COR-L47 (cell line): ENCODE results near the gene ZNF407.
A peak's percentile ranks its signal among the peaks of the same experiment; 100 is the strongest.

Experiments used
- DNase-seq: peaks from one replicate; lab custom pipeline; 2025; lab: John Stamatoyannopoulos, UW

The ZNF407 gene

GRCh38 chr18:74722237-74722636, 124.6 kb downstream of the ZNF407 start:
- DNase-seq, result no peak

DNA sequence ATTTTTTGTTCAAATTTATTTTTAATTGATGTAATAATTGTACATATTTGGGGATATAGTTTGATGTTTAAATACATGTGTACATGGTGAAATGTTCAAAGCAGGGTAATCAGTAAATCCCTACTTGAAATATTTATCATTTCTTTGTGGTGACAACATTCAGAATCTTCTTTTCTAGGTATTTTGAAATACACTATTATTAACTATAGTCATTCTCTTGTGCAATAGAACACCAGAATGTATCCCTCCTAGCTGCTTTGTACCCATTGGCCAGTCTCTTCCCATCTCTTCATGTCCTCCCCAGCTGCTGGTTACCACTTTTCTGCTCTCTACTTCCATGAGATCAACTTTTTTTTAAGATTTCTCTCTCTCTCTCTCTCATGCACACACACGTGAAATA, 126.5 kb downstream of the ZNF407 start:
- no peak for DNase-seq

DNA sequence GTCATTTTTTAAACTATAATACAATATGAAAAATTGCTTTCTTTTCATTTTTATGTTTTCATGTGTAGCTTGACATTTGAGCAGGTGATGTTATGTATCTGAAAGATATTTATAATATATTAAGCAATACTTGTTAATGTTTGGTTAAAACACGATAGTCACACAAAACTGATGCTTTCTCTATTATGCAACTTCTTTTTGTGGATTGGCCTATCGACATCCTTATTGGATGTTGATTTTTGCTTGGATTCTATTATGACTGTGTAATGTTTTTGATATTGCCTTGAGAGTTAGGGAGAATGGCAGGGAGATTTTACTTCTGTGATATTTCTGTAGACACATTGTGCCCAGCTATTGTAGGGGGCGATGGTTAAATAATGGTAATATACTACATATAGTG, 128.0 kb downstream of the ZNF407 start:
- no peak for DNase-seq

GRCh38 chr18:74728586-74728985, 130.9 kb downstream of the ZNF407 start:
- DNase-seq, result no peak

DNA sequence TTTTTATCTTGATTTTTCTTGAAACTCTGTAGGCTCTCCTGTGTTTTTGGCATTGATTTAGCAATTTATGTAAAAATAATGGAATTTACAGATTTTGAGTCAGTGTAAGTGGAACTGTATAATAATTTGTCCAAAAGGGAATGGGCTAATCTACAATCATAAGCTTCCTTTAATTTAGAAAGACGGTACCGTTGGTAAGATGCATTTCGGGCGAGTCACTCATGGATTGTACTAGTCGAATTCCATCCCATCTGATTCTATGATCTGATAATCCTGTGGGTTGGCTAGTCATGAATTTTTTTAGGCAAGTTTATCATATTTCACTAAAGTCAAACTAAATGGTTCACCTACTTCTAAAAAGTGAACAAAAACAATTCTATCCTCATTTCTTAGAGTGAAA, 133.4 kb downstream of the ZNF407 start:
- no peak for DNase-seq

DNA sequence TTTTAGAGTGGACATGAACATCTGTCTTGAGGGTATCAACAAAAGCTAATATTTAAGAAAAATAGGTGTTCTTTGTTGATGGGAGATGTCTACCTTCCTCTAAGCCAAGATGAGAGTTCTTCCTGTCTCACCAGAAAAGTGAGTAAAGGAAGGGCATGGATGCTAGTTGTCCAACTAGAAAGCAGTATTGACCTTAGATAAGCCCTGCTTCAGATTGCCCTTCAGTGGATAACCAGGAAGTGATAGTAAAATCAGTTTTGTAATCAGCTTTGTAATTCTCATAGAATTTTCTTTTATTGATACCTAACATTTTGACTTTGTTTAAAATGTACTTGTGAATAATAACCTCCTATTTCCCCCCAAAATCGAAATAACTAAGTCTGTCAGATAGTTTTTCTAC, 134.7 kb downstream of the ZNF407 start:
- no peak for DNase-seq

- DNase-seq, result no peak
These were observed 135.9 kb downstream of the ZNF407 start for GRCh38 chr18:74733598-74733997.

DNA sequence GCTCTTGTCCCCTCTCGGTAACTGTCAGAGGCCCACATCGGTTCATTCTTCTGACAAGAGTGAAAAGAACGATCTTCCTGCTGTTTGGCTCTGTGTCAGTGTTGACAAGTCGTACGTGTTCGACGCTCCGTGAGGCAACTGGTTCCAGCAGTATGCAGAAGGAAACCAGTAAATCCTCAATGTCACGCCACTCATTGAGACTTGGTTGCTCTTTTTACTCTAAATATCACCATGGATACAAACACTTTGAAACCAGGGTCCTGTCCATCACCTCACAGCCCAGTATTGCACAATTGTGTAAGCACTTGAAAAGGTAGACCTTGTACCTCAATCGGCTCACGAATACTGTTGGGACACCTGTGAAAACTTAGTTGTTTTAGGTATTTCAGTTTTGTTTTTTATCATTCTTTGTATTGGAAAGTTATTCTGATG, 136.4 kb downstream of the ZNF407 start:
- no peak for DNase-seq

DNA sequence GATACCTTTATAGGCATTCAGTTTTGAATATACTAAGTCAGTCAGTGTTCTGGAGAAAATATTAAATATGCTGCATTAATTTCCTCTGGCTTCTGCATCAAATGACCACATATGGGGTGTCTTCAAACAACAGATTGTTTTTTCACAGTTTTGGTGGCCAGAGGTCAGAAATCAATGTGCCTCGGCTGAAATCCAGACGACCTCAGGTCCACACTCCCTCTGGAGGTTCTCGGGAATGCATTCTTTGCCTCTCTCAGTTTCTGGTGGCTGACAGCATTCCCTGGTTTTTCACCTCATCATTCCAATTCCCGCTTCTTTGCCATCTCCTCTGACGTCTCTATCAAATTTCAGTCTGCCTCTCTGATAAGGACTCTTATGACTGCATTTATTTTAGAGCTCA, 142.3 kb downstream of the ZNF407 start:
- DNase-seq, result no peak

GRCh38 chr18:74742573-74743243, 145.0 kb downstream of the ZNF407 start:
- DNase-seq, result no peak

DNA sequence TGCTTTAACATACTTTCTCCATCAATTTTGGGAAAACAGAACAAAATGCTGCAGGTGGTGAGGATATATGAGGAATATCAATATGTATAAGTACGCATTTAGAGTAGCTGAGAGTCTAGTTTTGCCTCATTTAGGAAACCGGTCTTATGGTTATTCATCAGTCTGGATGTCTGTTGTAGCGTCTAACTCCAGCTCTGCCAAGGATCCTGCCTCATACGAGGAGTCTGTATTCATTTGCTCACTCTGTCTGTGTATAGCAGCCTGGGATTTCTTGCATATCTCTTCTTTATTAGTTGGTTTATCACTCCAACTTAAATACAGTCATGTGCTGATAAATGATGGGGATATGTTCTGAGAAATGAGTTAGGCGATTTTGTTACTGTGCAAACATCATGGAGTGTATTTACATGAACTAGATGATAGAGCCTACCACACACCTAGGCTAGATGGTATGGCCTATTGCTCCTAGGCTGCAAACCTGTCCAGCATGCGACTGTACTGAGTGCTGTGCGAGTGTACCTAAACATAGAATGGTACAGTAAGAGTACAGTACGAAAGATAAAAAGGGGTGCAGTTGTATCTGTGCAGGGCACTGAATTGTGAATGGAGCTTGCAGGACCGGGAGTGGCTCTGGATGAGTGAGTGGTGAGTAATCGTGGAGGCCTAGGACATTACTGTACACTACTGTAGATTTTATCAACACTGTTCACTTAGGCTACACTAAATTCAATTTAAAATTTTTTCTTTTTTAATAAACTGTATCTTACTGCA, 148.1 kb downstream of the ZNF407 start:
- no peak for DNase-seq

DNA sequence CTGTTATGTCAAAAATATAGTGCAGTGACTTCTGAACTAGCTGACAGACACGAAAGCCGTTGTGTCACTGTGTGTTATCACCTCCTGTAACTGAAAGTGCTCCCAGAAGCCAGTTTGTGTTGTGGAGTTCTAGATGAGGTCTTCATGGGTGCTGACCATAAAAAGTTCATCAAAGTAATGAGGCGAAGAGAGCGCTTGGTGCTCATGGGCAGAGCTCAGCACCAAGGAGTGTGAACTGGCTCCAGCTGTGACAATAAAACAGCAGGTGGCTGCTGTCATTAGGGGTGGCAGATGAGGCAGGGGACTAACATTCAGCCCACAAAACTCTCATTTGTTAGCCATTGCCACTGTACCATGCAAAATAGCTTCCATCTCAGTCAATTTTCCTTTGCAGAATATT, 151.1 kb downstream of the ZNF407 start:
- DNase-seq, result peak; percentile 29

DNA sequence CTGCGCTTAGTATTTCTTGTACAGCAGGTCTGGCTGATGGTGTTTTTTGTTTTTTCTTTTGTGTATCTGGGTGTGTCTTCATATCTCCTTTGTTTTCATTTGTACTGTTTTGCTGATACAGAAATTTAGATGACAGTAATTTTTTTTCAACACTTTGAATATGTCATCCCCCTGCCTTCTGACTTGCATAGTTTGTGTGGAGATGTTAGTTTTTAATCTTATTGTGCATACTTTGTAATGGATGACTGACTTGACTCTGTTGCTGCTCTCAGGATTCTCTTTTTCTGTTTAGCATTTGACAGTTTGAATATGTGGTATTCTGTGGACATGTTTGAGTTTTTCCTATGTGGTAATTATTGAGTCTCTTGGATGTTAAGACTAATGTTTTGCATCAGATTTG, 161.3 kb downstream of the ZNF407 start:
- no peak for DNase-seq

- DNase-seq, result no peak
These were observed 162.4 kb downstream of the ZNF407 start for GRCh38 chr18:74760026-74760425.

DNA sequence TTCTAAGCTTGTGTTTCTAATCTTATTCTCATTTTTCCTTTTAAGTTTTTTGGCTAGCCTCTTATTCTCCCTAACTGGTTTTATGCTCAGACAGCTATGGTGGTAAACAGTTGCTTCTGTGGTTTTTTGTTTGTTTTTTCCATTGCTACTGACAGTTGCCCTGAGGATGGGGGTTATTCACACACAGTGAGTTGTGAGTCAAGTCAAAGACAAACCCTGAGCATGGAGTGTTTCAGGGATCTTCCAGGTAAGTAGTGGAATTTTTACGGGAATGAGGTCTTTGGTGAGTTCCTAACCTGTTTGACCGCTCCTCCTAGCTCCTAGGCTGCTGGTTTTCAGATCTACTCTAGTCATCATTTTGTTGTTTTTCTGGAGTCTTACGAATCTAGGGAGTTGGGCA, 162.8 kb downstream of the ZNF407 start:
- no peak for DNase-seq

- DNase-seq, result no peak
These were observed 168.6 kb downstream of the ZNF407 start for GRCh38 chr18:74766251-74766650.

GRCh38 chr18:74768096-74768495, 170.4 kb downstream of the ZNF407 start:
- DNase-seq, result no peak

DNA sequence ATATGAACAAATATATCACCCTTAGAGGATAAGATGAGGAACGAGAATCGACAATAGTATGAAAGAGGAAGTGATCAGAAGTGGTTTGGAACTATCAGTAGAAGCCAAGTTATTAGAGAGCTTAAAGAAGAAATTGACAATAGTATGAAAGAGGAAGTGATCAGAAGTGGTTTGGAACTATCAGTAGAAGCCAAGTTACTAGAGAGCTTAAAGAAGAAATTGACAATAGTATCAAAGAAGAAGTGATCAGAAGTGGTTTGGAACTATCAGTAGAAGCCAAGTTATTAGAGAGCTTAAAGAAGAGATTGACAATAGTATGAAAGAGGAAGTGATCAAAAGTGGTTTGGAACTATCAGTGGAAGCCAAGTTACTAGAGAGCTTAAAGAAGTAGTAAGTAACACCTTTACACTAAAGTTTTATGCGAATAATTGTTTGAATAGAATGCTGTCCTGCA, 175.5 kb downstream of the ZNF407 start:
- no peak for DNase-seq

GRCh38 chr18:74774486-74774885, 176.8 kb downstream of the ZNF407 start:
- no peak for DNase-seq

GRCh38 chr18:74775239-74775638, 177.6 kb downstream of the ZNF407 start:
- DNase-seq, result no peak

DNA sequence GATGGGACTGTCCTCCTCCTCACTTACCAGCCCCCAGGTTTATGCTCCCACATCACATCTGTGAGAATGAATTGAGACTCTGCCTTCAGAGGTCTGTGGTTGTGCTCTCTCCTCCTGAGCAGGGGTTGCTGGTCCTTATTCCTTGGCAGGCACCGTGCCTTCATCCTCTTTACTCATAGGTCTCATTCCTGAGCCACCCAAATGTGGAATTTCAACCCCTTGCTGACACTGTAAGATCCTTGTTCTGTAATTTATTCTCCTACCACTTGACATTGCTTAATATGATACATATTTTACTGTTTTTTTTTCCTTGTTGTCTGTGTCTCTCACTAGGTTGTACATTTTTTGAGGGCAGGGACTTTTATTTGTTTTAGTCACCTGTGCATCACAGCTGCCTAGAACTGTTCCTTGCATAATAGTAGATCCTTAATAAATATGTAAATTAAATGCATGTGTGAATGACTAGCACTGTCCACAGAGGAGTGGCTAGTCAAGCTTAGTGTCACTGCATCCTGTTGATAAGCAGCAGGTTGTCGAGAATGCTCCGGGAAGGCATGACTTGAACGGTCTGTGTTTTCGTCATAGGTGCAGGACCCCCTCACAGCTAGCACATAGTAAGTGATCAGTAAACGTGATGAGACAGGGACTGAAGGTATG, 180.6 kb downstream of the ZNF407 start:
- no peak for DNase-seq

DNA sequence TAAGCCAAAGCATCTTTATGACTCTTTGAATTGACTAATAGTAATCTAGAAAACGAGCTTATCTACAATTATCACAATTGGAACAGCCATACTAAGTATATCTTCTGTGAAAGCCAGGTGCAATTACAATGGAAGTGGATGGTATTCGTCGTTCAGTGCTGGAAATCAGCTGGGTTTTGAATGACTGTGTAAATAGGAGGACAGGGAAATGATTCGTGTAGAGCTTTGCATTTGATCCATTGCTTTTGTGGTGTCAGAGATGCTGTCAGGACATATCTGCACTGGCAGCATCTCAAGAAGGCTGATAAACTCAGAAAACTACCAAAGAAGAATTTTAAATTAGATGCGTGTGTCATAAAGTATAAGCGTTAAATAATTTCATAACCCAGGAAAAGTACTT, 187.1 kb downstream of the ZNF407 start:
- peak; percentile 77 for DNase-seq

DNA sequence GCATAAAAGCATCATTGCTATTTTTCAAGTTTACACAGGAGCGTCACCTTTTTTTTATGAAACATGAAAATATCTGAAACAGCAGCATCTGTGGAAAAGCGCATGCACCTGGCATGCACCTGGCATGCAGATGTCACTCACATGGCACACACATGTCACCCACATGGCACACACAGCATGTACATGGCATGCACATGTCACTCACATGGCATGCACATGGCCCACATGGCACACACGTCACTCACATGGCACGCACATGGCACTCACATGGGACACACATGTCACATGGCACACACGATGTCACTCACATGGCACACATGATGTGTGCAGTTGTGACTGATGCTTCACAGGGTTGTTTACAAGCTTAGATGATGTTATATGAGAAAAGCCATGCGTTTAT, 188.0 kb downstream of the ZNF407 start:
- no peak for DNase-seq
